HEK293 (cell line): ENCODE data around the gene POU5F2.
A peak's percentile ranks its signal among the peaks of the same experiment; 100 is the strongest.

Source experiments
- FEZF1 ChIP-seq: fragments of 450-650 bp; formaldehyde crosslinking; IDR thresholded peaks from 2 replicates; pipeline ENCODE4 v1.5.1; 2016; ENCODE audit warnings: missing biosample characterization, missing genetic modification characterization
- GLIS1 ChIP-seq: fragments of 450-650 bp; formaldehyde crosslinking; IDR thresholded peaks from 2 replicates; pipeline ENCODE4 v1.5.1; 2016; ENCODE audit warnings: missing biosample characterization, missing genetic modification characterization
- KLF9 ChIP-seq: fragments of 450-650 bp; formaldehyde crosslinking; IDR thresholded peaks from 2 replicates; pipeline ENCODE4 v1.5.1; 2016; ENCODE audit warnings: missing biosample characterization, missing genetic modification characterization, low read depth
- MZF1 ChIP-seq: fragments of 450-650 bp; formaldehyde crosslinking; IDR thresholded peaks from 2 replicates; pipeline ENCODE4 v1.5.1; 2017; ENCODE audit warnings: missing biosample characterization, missing genetic modification characterization, borderline replicate concordance
- TRIM28 ChIP-seq: IDR thresholded peaks from 2 replicates; pipeline ENCODE4 v1.6.1; 2011; ENCODE audit warnings: low read length, control low read depth, borderline replicate concordance
- ZBTB17 ChIP-seq: fragments of 450-650 bp; formaldehyde crosslinking; IDR thresholded peaks from 2 replicates; pipeline ENCODE4 v1.5.1; 2016; ENCODE audit warnings: missing biosample characterization, missing genetic modification characterization
- ZBTB21 ChIP-seq: fragments of 450-650 bp; formaldehyde crosslinking; IDR thresholded peaks from 2 replicates; pipeline ENCODE4 v1.5.1; 2017; ENCODE audit warnings: missing biosample characterization, missing genetic modification characterization
- ZBTB8A ChIP-seq: fragments of 450-650 bp; formaldehyde crosslinking; IDR thresholded peaks from 2 replicates; pipeline ENCODE4 v1.5.1; 2016; ENCODE audit warnings: missing biosample characterization, missing genetic modification characterization
- ZFP37 ChIP-seq: fragments of 450-650 bp; formaldehyde crosslinking; IDR thresholded peaks from 2 replicates; pipeline ENCODE4 v1.5.1; 2016; ENCODE audit warnings: missing biosample characterization, missing genetic modification characterization
- ZNF184 ChIP-seq: fragments of 450-650 bp; IDR thresholded peaks from 2 replicates; pipeline ENCODE4 v1.5.1; 2018; ENCODE audit warnings: missing biosample characterization, mild to moderate bottlenecking, missing genetic modification characterization
- ZNF335 ChIP-seq: fragments of 450-650 bp; formaldehyde crosslinking; conservative IDR thresholded peaks from 2 replicates; pipeline ENCODE4 v1.5.1; 2016; ENCODE audit warnings: missing biosample characterization, missing genetic modification characterization
- ZNF341 ChIP-seq: fragments of 450-650 bp; formaldehyde crosslinking; IDR thresholded peaks from 2 replicates; pipeline ENCODE4; 2016; ENCODE audit warnings: low read depth, missing biosample characterization, missing genetic modification characterization
- ZNF37A ChIP-seq: fragments of 450-650 bp; IDR thresholded peaks from 2 replicates; pipeline ENCODE4 v1.5.1; 2018; ENCODE audit warnings: missing biosample characterization, missing genetic modification characterization
- ZNF514 ChIP-seq: fragments of 450-650 bp; formaldehyde crosslinking; IDR thresholded peaks from 2 replicates; pipeline ENCODE4 v1.5.1; 2016; ENCODE audit warnings: missing biosample characterization, missing genetic modification characterization
- ZNF677 ChIP-seq: fragments of 450-650 bp; IDR thresholded peaks from 2 replicates; pipeline ENCODE4 v1.5.0; 2018; ENCODE audit warnings: missing biosample characterization, mild to moderate bottlenecking, missing genetic modification characterization, moderate library complexity
- ZNF76 ChIP-seq: fragments of 450-650 bp; formaldehyde crosslinking; IDR thresholded peaks from 2 replicates; pipeline ENCODE4; 2016; ENCODE audit warnings: low read depth, missing biosample characterization, missing genetic modification characterization, borderline replicate concordance
- ZNF785 ChIP-seq: fragments of 450-650 bp; formaldehyde crosslinking; IDR thresholded peaks from 2 replicates; pipeline ENCODE4 v1.5.1; 2016; ENCODE audit warnings: missing biosample characterization, missing genetic modification characterization
- ZNF843 ChIP-seq: fragments of 450-650 bp; formaldehyde crosslinking; IDR thresholded peaks from 2 replicates; pipeline ENCODE4 v1.5.1; 2016; ENCODE audit warnings: missing biosample characterization, missing genetic modification characterization
- TF ChIP-seq, protein P1 (sequence below): fragments of 450-650 bp; formaldehyde crosslinking; IDR thresholded peaks from 2 replicates; pipeline ENCODE4 v1.5.1; 2016; ENCODE audit warnings: missing biosample characterization, missing genetic modification characterization
- TF ChIP-seq, protein P2 (sequence below): fragments of 450-650 bp; formaldehyde crosslinking; IDR thresholded peaks from 2 replicates; pipeline ENCODE4 v1.5.1; 2016; ENCODE audit warnings: missing biosample characterization, missing genetic modification characterization
- TF ChIP-seq, protein P3 (sequence below): fragments of 450-650 bp; formaldehyde crosslinking; IDR thresholded peaks from 2 replicates; pipeline ENCODE4 v1.5.1; 2016; ENCODE audit warnings: missing biosample characterization, missing genetic modification characterization
- TF ChIP-seq, protein P4 (sequence below): fragments of 450-650 bp; formaldehyde crosslinking; conservative IDR thresholded peaks from 2 replicates; pipeline ENCODE4 v1.5.1; 2016; ENCODE audit warnings: low read depth, missing biosample characterization, missing genetic modification characterization
- TF ChIP-seq, protein P5 (sequence below): fragments of 450-650 bp; formaldehyde crosslinking; IDR thresholded peaks from 2 replicates; pipeline ENCODE4 v1.5.1; 2016; ENCODE audit warnings: missing biosample characterization, missing genetic modification characterization

Gene POU5F2

DNA sequence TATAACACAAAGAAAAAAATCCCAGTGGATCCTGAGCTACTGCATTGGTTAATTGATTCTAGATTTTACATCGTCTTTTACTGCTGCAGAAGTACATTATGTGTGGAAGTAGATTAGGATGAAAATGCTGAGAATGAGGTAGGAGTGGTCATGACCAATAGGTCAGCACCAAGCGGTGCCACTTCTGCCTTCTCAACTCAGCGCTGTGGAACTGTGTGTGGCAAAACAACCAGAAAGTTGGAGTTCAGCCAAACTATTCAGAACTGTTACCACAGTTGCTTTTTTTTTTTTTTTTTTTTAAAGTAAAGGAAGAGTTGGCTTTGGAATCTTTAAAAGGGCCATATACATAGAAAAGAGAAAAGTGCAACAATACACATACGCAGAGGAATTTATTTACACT, 24.2 kb downstream of the POU5F2 start (continued):
- TF ChIP-seq, protein P1, sequence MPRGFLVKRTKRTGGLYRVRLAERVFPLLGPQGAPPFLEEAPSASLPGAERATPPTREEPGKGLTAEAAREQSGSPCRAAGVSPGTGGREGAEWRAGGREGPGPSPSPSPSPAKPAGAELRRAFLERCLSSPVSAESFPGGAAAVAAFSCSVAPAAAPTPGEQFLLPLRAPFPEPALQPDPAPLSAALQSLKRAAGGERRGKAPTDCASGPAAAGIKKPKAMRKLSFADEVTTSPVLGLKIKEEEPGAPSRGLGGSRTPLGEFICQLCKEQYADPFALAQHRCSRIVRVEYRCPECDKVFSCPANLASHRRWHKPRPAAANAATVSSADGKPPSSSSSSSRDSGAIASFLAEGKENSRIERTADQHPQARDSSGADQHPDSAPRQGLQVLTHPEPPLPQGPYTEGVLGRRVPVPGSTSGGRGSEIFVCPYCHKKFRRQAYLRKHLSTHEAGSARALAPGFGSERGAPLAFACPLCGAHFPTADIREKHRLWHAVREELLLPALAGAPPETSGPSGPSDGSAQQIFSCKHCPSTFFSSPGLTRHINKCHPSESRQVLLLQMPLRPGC (tag by site-specific recombination) = no peak
- TF ChIP-seq ZBTB17 (tag by site-specific recombination) (no peak), TRIM28 (no peak), ZBTB21 (tag by site-specific recombination) (no peak), ZNF843 (tag by site-specific recombination) (no peak), ZNF335 (tag by site-specific recombination) (no peak), ZFP37 (tag by site-specific recombination) (no peak), FEZF1 (tag by site-specific recombination) (no peak), ZNF184 (tag by site-specific recombination) (no peak), ZNF76 (tag by site-specific recombination) (no peak), ZNF785 (tag by site-specific recombination) (no peak), ZNF341 (no peak), GLIS1 (tag by site-specific recombination) (peak; percentile 40; the same call in 1 of the 2 replicates), ZNF677 (tag by site-specific recombination) (no peak), ZNF514 (tag by site-specific recombination) (no peak), ZNF37A (tag by site-specific recombination) (no peak), MZF1 (no peak), KLF9 (tag by site-specific recombination) (no peak), ZBTB8A (tag by site-specific recombination) (no peak)
- TF ChIP-seq, protein P2, sequence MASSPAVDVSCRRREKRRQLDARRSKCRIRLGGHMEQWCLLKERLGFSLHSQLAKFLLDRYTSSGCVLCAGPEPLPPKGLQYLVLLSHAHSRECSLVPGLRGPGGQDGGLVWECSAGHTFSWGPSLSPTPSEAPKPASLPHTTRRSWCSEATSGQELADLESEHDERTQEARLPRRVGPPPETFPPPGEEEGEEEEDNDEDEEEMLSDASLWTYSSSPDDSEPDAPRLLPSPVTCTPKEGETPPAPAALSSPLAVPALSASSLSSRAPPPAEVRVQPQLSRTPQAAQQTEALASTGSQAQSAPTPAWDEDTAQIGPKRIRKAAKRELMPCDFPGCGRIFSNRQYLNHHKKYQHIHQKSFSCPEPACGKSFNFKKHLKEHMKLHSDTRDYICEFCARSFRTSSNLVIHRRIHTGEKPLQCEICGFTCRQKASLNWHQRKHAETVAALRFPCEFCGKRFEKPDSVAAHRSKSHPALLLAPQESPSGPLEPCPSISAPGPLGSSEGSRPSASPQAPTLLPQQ (tag by site-specific recombination) = peak; percentile 44; the same call in 1 of the 2 replicates
- TF ChIP-seq, protein P3, sequence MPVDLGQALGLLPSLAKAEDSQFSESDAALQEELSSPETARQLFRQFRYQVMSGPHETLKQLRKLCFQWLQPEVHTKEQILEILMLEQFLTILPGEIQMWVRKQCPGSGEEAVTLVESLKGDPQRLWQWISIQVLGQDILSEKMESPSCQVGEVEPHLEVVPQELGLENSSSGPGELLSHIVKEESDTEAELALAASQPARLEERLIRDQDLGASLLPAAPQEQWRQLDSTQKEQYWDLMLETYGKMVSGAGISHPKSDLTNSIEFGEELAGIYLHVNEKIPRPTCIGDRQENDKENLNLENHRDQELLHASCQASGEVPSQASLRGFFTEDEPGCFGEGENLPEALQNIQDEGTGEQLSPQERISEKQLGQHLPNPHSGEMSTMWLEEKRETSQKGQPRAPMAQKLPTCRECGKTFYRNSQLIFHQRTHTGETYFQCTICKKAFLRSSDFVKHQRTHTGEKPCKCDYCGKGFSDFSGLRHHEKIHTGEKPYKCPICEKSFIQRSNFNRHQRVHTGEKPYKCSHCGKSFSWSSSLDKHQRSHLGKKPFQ (tag by site-specific recombination) = no peak
- TF ChIP-seq, protein P4, sequence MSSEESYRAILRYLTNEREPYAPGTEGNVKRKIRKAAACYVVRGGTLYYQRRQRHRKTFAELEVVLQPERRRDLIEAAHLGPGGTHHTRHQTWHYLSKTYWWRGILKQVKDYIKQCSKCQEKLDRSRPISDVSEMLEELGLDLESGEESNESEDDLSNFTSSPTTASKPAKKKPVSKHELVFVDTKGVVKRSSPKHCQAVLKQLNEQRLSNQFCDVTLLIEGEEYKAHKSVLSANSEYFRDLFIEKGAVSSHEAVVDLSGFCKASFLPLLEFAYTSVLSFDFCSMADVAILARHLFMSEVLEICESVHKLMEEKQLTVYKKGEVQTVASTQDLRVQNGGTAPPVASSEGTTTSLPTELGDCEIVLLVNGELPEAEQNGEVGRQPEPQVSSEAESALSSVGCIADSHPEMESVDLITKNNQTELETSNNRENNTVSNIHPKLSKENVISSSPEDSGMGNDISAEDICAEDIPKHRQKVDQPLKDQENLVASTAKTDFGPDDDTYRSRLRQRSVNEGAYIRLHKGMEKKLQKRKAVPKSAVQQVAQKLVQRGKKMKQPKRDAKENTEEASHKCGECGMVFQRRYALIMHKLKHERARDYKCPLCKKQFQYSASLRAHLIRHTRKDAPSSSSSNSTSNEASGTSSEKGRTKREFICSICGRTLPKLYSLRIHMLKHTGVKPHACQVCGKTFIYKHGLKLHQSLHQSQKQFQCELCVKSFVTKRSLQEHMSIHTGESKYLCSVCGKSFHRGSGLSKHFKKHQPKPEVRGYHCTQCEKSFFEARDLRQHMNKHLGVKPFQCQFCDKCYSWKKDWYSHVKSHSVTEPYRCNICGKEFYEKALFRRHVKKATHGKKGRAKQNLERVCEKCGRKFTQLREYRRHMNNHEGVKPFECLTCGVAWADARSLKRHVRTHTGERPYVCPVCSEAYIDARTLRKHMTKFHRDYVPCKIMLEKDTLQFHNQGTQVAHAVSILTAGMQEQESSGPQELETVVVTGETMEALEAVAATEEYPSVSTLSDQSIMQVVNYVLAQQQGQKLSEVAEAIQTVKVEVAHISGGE (tag by site-specific recombination) = no peak
- TF ChIP-seq, protein P5, sequence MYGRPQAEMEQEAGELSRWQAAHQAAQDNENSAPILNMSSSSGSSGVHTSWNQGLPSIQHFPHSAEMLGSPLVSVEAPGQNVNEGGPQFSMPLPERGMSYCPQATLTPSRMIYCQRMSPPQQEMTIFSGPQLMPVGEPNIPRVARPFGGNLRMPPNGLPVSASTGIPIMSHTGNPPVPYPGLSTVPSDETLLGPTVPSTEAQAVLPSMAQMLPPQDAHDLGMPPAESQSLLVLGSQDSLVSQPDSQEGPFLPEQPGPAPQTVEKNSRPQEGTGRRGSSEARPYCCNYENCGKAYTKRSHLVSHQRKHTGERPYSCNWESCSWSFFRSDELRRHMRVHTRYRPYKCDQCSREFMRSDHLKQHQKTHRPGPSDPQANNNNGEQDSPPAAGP = no peak
